Measurements from ENCODE around the gene ABCB4.

- TF ChIP-seq, protein P1, sequence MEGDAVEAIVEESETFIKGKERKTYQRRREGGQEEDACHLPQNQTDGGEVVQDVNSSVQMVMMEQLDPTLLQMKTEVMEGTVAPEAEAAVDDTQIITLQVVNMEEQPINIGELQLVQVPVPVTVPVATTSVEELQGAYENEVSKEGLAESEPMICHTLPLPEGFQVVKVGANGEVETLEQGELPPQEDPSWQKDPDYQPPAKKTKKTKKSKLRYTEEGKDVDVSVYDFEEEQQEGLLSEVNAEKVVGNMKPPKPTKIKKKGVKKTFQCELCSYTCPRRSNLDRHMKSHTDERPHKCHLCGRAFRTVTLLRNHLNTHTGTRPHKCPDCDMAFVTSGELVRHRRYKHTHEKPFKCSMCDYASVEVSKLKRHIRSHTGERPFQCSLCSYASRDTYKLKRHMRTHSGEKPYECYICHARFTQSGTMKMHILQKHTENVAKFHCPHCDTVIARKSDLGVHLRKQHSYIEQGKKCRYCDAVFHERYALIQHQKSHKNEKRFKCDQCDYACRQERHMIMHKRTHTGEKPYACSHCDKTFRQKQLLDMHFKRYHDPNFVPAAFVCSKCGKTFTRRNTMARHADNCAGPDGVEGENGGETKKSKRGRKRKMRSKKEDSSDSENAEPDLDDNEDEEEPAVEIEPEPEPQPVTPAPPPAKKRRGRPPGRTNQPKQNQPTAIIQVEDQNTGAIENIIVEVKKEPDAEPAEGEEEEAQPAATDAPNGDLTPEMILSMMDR (conservative IDR thresholded peaks at IDR 0.05; ENCODE audit: low read depth in 2 of 2): no peak
- TF ChIP-seq EZH2phosphoT487 (IDR thresholded peaks at IDR 0.05; ENCODE audit: unreplicated experiment) (no peak), EZH2 (IDR thresholded peaks at IDR 0.05; ENCODE audit: low read depth, unreplicated experiment) (no peak), ZNF331 (CRISPR knock-in tag; IDR thresholded peaks at IDR 0.05; ENCODE audit: low read depth) (no peak), POLR2AphosphoS5 (IDR thresholded peaks at IDR 0.05; ENCODE audit: low read depth) (no peak), CREB1 (CRISPR knock-in tag; IDR thresholded peaks at IDR 0.05; ENCODE audit: low read depth) (no peak), NANOG (IDR thresholded peaks at IDR 0.05; ENCODE audit: borderline replicate concordance) (no peak), REST (IDR thresholded peaks at IDR 0.05; ENCODE audit: unreplicated experiment) (no peak)
- TF ChIP-seq, protein P2, sequence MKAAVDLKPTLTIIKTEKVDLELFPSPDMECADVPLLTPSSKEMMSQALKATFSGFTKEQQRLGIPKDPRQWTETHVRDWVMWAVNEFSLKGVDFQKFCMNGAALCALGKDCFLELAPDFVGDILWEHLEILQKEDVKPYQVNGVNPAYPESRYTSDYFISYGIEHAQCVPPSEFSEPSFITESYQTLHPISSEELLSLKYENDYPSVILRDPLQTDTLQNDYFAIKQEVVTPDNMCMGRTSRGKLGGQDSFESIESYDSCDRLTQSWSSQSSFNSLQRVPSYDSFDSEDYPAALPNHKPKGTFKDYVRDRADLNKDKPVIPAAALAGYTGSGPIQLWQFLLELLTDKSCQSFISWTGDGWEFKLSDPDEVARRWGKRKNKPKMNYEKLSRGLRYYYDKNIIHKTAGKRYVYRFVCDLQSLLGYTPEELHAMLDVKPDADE (IDR thresholded peaks at IDR 0.05): no peak
Observed at GRCh38 chr7:87445897-87446296, 29.6 kb downstream of the ABCB4 start.

All from GM23338 (cell line).